Gastrocnemius medialis (tissue), 4 donors: ENCODE results near the gene BDH1. TPM values are rescaled to one million over a fixed set of nuclear protein-coding genes. Genes with fewer than 3 reads are reported as not detected.
"Not testable (repeated sequence)": the region's sequence is repeated elsewhere in the genome, so short reads cannot be mapped to it uniquely, and the experiment has no call there.

ENCODE experiments used
- ATAC-seq, 2 donors: fragments of 150-250 bp; one replicate each; pipeline ENCODE4 v1.9.1; 2016
- DNase-seq, 2 donors: peaks; one replicate each; pipeline ENCODE4 v3.0.0-alpha.2; 2019
- H3K27ac ChIP-seq, 4 donors: fragments of 200-600 bp; sonication (generic); 1 replicate in 1 of 4; 2 replicates in 3 of 4; pipeline ENCODE4 v1.5.1; 2016 to 2018; ENCODE audit warnings: mild to moderate bottlenecking in 2 of 4, moderate library complexity in 1 of 4
- H3K27me3 ChIP-seq, 3 donors: fragments of 200-600 bp; sonication (generic) in 2 of 3; 1 replicate in 1 of 3; 2 replicates in 2 of 3; pipeline versions ENCODE4 v1.5.1 to v1.6.0; 2016 to 2019; ENCODE audit warnings: mild to moderate bottlenecking in 1 of 3, moderate library complexity in 1 of 3
- H3K36me3 ChIP-seq, 2 donors: fragments of 200-600 bp; sonication (generic) in 1 of 2; one replicate each; pipeline ENCODE4 v1.5.1; 2017 to 2018
- H3K4me1 ChIP-seq, 2 donors: fragments of 200-600 bp; sonication (generic) in 1 of 2; one replicate each; pipeline ENCODE4 v1.5.1; 2016 to 2017; ENCODE audit warnings: mild to moderate bottlenecking in 2 of 2
- H3K4me3 ChIP-seq, 4 donors: fragments of 200-600 bp; sonication (generic) in 3 of 4; 1 replicate in 1 of 4; 2 replicates in 3 of 4; pipeline ENCODE4 v1.5.1; 2016 to 2019; ENCODE audit warnings: mild to moderate bottlenecking in 2 of 4
- H3K9me3 ChIP-seq, 3 donors: fragments of 200-600 bp; sonication (generic) in 2 of 3; 1 replicate in 1 of 3; 2 replicates in 2 of 3; pipeline ENCODE4 v1.5.1; 2016 to 2019
- POLR2A ChIP-seq, 2 donors: fragments of 450-650 bp; IDR thresholded peaks; one replicate each; pipeline ENCODE4 v1.6.1; 2017; ENCODE audit warnings: antibody characterized with exemption in 2 of 2, mild to moderate bottlenecking in 2 of 2, moderate library complexity in 2 of 2
- in situ Hi-C, 4 donors: fragments of 200-750 bp; cut with MboI; loops; one replicate each; pipeline versions ENCODE4 v1.15.0 to v1.8.0; 2017; ENCODE audit warnings: low sequenced_read_pairs in 4 of 4
- intact Hi-C: fragments of 100-400 bp; cut with DNase I; formaldehyde crosslinking; loops from one replicate; pipeline ENCODE4 v1.15.1; 2023; ENCODE audit warnings: low total_unique reads
- total RNA-seq, 4 donors: library from RNA; depleted of rRNA; stranded (reverse); fragments of >200 nt; gene quantifications; one replicate each; pipeline versions ENCODE4 v1.1.0 to v1.2.3, GENCODE V29; 2016
- TF ChIP-seq, protein P1 (sequence below), 5 experiments: fragments of 450-650 bp in 3 of 5; fragments of 200-600 bp in 2 of 5; sonication (generic) in 2 of 5; IDR thresholded peaks in 4 of 5; conservative IDR thresholded peaks in 1 of 5; 1 replicate in 4 of 5; 2 replicates in 1 of 5; pipeline ENCODE4 v1.5.1; 2016 to 2019; ENCODE audit warnings: antibody characterized with exemption in 5 of 5, mild to moderate bottlenecking in 3 of 5, moderate library complexity in 3 of 5

The BDH1 gene
- total RNA-seq, 4 donors from 2014 or later, result 7.1 to 9.5 (median 8.9) TPM

DNA sequence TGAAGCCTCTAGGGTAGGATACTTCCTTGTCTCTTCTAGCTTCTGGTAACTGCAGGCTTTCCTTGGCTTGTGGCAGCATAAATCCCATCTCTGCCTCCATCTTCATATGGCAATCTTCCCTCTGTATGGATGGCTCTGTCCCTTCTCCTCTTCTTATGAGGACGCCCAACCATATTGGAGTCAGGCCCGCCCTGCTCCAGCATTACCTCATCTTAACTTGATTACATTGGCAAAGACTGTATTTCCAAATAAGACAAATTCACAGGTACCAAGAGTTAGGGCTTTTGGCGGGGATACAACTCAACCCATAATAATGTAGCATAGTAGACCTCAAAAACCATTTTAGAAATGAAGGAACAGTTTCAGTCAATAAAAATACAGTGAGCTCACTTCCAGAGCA, 75.4 kb downstream of the BDH1 start:
- Histone ChIP-seq H3K27me3 (peaks cover 0 to 4% (median 0%) of the 10 kb centered on the region in 3 donors), H3K4me1 (no peaks in the 10 kb centered on the region), H3K9me3 (no peaks in the 10 kb centered on the region), H3K4me3 (no peak overlapping the region), H3K27ac (no peak overlapping the region), H3K36me3 (no peaks in the 10 kb centered on the region)
- DNase-seq (no peak), ATAC-seq (no peak)
- intact Hi-C loops (no loop called here), in situ Hi-C loops (no loop called here)
- TF ChIP-seq, protein P1, sequence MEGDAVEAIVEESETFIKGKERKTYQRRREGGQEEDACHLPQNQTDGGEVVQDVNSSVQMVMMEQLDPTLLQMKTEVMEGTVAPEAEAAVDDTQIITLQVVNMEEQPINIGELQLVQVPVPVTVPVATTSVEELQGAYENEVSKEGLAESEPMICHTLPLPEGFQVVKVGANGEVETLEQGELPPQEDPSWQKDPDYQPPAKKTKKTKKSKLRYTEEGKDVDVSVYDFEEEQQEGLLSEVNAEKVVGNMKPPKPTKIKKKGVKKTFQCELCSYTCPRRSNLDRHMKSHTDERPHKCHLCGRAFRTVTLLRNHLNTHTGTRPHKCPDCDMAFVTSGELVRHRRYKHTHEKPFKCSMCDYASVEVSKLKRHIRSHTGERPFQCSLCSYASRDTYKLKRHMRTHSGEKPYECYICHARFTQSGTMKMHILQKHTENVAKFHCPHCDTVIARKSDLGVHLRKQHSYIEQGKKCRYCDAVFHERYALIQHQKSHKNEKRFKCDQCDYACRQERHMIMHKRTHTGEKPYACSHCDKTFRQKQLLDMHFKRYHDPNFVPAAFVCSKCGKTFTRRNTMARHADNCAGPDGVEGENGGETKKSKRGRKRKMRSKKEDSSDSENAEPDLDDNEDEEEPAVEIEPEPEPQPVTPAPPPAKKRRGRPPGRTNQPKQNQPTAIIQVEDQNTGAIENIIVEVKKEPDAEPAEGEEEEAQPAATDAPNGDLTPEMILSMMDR (IDR thresholded peaks at IDR 0.05 in 4 of 5, conservative IDR thresholded peaks at IDR 0.05 in 1 of 5), result no peak
- no peak for TF ChIP-seq POLR2A (IDR thresholded peaks at IDR 0.05)

DNA sequence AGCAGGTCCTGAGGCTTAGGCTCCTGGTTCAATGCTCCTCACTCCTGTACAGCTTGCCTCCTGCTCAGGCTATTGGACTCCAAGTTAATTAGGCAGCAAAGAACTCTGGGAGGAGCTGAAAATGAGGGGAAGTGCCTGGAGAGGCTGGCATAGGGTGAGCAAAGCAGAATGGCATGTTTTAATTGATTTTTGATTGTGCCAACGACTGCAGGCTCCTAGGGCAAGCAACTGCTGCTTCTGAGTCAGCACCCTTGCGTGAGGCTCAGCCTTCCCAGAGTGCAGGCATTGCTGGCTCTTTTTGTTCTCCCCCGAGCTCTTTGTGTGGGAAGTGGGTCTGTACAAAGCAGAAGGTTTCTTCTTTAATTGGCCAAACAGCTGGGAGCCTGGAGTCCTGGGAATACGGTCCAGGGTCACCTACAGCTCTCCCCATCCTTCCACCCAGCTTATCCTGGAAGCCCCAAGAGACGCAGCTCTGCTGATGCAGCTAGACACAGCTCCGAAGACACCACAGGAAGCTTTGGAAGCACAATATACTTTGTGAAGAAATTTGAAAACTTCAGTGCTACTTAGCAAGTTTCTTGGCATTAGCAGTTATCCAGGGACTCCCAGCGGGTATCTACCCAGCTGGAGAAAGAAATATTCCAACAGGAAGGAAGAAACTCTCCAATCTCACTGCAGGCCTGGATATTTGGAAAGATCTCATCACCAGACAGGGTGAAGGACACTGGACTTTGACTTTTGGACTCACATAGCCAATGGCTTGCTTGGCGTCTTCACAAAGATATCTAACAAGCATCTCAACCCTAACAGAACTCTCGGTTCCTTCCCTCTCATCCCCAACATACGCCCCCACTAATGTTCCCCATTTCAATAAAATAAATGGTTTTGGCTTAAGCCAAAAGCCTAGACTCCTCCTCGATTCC, 76.8 kb downstream of the BDH1 start:
- Histone ChIP-seq H3K27me3 (peaks cover 0 to 4% (median 0%) of the 10 kb centered on the region in 3 donors), H3K36me3 (no peaks in the 10 kb centered on the region), H3K9me3 (no peaks in the 10 kb centered on the region), H3K27ac (no peak overlapping the region), H3K4me1 (no peaks in the 10 kb centered on the region), H3K4me3 (no peak overlapping the region)
- in situ Hi-C loops (no loop called here), intact Hi-C loops (no loop called here)
- TF ChIP-seq, protein P1 (IDR thresholded peaks at IDR 0.05 in 4 of 5, conservative IDR thresholded peaks at IDR 0.05 in 1 of 5), result no peak
- no peak for TF ChIP-seq POLR2A (IDR thresholded peaks at IDR 0.05)
- DNase-seq (no peak), ATAC-seq (no peak)

DNA sequence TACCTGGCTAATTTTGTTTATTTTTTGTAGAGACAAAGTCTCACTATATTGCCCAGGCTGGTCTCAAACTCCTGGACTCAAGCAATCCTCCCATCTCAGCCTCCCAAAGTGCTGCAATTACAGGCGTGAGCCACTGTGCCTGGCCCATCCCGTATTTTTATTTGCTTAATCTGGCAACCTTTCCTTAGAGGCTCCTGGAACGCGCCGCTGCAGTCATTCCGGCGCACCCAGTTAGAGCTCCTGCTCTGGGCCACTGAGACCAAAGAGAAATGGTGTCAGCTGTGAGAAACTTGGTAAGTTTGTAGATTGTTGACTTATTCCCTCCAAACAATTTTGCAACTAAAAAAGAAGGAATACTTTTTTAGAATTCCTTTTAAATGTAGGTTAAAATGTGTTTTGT, 78.0 kb downstream of the BDH1 start:
- DNase-seq, H3K4me1 ChIP-seq, H3K9me3 ChIP-seq, H3K36me3 ChIP-seq, in situ Hi-C loops, ATAC-seq, H3K27me3 ChIP-seq, H3K4me3 ChIP-seq, intact Hi-C loops, H3K27ac ChIP-seq: not testable (repeated sequence)

DNA sequence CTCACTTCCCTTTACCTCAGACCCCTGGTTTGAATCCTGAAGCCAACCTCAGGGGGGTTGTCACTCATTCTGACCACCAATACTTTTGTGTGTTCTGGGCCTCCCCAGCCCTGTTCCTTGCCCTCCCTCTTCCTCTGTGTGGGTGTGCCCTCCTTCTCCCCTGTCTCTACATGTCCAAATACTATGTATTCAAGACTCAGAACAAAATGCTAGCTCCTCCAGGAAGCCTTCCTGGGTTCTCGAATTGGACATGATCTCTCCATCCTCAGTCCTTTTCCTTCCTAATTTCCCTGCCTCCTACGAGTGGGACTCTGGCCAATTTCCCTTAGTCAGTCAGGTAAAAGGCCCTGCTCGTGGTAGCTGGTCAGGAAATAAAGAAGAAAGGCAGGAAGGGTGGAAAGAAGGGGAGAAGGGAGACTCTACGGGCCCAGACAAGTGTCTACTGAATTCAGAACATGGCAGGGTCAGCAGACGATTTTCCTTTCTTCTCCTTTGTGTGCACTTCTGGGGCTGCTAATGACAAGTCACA, 79.7 kb downstream of the BDH1 start:
- in situ Hi-C loops, result no loop called here
- DNase-seq, result no peak

DNA sequence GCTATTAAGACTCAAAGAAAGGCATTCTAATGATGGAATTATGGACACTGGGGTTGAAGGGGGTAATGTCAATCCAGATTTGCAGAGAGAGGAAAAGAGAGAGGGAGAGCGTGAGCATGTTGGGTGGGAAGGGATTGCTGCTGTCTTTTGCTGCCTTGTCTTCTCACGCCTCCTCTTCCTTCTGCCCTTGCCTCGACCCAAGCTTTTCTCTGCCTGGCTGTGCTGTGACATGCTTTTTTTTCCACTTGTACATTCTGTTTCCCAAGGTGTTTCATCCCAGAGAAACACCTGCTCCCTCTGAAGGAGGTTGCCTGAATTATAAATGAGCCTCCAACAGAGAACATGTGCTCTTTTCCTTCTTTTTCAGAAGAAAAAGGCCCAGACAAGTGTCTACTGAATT, 80.3 kb downstream of the BDH1 start:
- in situ Hi-C loops, result no loop called here
- no peak for DNase-seq
- ATAC-seq, result no peak

More for the DNA sequence above, 79.7 kb downstream of the BDH1 start:
- Histone ChIP-seq H3K4me3 (no peak overlapping the region), H3K36me3 (no peaks in the 10 kb centered on the region), H3K4me1 (no peaks in the 10 kb centered on the region), H3K9me3 (no peaks in the 10 kb centered on the region), H3K27me3 (peaks cover 0 to 4% (median 0%) of the 10 kb centered on the region in 3 donors), H3K27ac (no peak overlapping the region)
- TF ChIP-seq POLR2A (IDR thresholded peaks at IDR 0.05), result no peak
- TF ChIP-seq, protein P1 (IDR thresholded peaks at IDR 0.05 in 4 of 5, conservative IDR thresholded peaks at IDR 0.05 in 1 of 5), result no peak
- ATAC-seq, result no peak
- intact Hi-C loops, result no loop called here

More for the DNA sequence above, 80.3 kb downstream of the BDH1 start:
- H3K4me1 ChIP-seq, result no peaks in the 10 kb centered on the region
- no peak overlapping the region for H3K27ac ChIP-seq
- H3K4me3 ChIP-seq, result no peak overlapping the region
- H3K27me3 ChIP-seq, result peaks cover 0 to 4% (median 0%) of the 10 kb centered on the region in 3 donors
- H3K9me3 ChIP-seq, result no peaks in the 10 kb centered on the region
- TF ChIP-seq, protein P1 (IDR thresholded peaks at IDR 0.05 in 4 of 5, conservative IDR thresholded peaks at IDR 0.05 in 1 of 5), result no peak
- TF ChIP-seq POLR2A (IDR thresholded peaks at IDR 0.05), result no peak
- intact Hi-C loops, result no loop called here
- no peaks in the 10 kb centered on the region for H3K36me3 ChIP-seq
